GM12864 (cell line): Measurements from ENCODE around the gene HNRNPCL1.

Experiments
- DNase-seq: peaks from one replicate; pipeline ENCODE4 v3.0.0-alpha.2; 2011; ENCODE audit warnings: low read depth
- H3K4me3 ChIP-seq: 2 replicates; pipeline ENCODE4 v1.5.1; 2011; ENCODE audit warnings: mild to moderate bottlenecking, low read depth, low read length, control low read depth
- TF ChIP-seq, protein P1 (sequence below): IDR thresholded peaks from 2 replicates; pipeline ENCODE4 v1.5.1; 2011; ENCODE audit warnings: low read depth, mild to moderate bottlenecking, moderate library complexity, low read length, control low read depth, inconsistent platforms; ENCODE audit errors: missing control alignments

Gene HNRNPCL1

DNA sequence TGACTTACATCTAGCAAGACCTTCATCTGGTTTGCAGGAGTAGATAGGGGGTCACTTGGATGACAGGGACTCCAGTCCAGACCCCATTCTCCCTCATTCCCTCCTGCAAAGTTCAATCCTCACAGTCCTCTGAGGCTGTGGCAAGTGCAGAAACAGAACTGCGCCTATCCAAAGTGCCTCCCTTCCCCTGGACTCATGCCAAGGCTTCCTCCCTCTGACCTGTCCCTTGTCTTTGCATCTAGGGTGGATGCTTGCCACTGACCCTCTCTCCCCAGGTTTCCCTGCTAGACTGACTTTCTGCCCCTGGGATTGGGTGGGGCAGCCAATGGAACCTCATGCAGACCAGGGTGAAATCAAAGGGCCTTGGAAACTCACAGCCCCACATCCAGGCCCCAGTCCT lies 38.6 kb downstream of the HNRNPCL1 start:
- DNase-seq: no peak
- H3K4me3 ChIP-seq: no peak overlapping the region
- TF ChIP-seq, protein P1, sequence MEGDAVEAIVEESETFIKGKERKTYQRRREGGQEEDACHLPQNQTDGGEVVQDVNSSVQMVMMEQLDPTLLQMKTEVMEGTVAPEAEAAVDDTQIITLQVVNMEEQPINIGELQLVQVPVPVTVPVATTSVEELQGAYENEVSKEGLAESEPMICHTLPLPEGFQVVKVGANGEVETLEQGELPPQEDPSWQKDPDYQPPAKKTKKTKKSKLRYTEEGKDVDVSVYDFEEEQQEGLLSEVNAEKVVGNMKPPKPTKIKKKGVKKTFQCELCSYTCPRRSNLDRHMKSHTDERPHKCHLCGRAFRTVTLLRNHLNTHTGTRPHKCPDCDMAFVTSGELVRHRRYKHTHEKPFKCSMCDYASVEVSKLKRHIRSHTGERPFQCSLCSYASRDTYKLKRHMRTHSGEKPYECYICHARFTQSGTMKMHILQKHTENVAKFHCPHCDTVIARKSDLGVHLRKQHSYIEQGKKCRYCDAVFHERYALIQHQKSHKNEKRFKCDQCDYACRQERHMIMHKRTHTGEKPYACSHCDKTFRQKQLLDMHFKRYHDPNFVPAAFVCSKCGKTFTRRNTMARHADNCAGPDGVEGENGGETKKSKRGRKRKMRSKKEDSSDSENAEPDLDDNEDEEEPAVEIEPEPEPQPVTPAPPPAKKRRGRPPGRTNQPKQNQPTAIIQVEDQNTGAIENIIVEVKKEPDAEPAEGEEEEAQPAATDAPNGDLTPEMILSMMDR: no peak

DNA sequence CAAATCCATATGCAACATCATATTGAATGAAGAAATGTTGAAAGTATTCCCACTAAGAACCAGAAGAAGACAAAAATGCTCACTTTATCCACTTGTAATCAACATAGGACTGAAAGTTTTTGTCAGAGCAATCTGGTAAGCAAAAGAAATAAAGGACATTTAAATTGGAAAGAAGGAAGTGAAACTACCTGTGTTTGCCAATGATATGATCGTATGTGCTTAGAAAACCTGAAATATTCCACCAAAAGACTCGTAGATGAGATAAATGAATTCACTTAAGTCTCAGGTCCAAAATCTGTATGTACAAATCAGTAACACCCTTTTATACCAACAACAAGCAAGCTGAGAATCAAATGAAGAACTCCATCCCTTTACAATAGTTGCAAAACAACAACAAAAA lies 48.8 kb downstream of the HNRNPCL1 start:
- TF ChIP-seq, protein P1: no peak
- H3K4me3 ChIP-seq: no peak overlapping the region
- no peak for DNase-seq

GRCh38 chr1:12798911-12799310 lies 49.6 kb downstream of the HNRNPCL1 start:
- TF ChIP-seq, protein P1: no peak
- no peak for DNase-seq
- no peak overlapping the region for H3K4me3 ChIP-seq
